NCI-H82 (cell line): ENCODE data around the gene CD40.
A peak's percentile ranks its signal among the peaks of the same experiment; 100 is the strongest.

Experiments
- DNase-seq: peaks from one replicate; lab custom pipeline; 2025; lab: John Stamatoyannopoulos, UW

Gene CD40

DNA sequence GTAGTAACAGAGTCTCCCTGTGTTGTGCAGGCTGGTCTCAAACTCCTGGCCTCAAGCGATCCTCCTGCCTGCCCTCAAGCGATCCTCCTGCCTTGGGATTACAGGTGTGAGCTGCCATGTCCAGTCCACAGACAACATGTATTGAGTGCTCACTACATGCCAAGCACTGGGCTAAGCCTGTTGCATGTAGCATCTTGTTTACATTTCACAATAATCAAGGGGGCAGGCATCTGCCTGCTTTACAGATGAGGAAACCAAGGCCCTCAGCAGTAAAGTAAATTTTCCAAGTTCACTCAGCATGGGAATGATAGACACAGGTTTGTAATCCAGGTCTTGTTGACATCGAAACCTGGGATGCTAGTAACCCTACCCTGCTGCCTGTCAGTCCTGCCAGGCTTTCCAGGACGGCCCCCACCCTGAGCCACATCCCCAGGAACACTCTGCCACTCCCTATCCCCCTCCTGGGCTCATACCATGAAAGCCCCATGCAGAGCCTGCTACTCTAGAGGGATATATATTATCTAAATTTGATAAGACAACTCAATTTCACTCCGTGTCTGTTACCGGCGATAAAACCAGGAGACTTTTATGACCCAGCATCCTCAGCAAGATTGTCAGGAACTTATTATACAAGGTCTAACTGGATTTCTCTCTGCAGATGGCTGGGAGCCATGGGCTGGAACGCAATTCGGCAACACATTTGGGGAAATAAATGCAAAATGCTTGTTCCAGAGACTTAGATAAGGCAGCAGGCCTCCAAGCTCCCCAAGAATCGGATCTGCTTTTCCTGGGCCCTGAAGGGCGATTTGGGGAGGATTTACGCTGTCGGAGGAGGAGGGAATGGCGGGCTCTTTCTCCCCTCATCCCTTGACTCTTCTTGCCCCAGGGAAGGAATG is 30.4 kb downstream of the CD40 start:
- no peak for DNase-seq

DNA sequence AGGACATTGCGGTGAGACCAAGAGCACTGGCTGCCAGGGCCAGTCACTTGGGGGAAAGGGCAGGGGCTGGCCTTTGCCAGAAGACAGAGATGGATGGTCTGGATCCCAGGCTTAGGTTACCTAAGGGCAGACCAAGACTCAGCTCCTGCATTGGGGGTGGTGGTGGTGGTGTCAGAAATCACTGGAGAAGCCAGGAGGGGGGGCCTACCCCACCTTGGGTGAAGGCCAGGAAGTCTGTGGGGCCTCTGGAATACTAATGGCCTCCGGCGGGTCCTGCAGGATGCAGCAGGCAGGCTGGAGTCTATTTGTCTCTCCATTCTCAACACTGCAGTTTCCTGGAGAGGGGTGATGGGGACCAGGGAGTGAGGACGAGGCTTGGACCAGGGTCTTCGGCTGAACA is 32.8 kb downstream of the CD40 start:
- no peak for DNase-seq

DNA sequence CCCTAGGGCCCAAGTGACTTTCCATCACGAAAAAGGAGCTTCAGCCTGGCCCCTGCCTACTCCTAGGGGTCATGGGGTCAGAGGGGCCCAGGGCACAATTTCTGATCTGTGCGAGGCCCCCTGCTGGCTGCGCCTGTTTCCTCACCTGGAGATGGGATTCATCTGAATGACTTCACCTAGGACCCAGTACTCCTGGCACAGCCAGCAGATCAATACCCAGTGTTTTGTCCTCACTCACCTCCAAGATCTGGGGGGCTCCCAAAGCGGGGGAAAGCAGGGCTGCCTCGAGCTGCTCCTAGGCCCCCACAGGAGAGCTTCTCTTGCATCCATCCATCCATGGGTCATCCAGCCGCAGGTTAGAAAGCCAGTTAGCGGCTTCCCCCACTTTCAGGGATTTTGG is 33.8 kb downstream of the CD40 start:
- peak; percentile 50 for DNase-seq

DNA sequence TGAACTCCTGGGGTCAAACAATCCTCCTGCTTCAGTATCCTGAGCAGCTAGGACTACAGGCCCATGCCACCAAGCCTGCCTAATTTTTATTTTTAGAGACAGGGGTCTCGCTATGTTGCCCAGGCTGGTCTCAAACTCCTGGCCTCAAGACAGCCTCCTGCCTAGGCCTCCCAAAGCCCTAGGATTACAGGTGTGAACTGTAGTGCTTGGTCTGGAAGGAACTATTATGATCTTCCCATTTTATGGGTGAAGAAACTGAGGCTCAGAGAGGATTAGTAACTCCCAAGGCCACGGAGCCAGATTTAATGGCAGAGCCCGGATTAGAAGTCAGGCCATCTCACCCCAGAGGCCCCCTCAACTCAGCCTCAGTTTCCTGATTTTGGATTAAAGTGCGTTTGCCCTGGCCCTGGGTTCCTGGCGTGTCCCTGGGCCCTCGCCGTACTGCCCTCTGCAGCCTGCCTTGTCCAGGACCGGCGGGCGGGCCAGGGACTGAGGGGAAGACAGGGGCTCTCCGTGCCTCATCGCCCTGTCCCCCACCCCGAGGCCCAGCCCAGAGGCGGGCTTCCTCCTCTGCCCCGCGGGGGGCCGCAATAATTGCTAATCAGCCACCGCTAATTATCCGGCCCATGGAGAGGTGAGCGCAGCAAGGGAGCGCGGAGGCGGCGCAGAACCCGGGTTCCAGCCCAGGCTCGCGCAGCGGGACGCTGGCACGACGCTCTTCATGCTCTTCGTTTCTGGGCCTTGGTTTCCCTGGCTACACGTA is 34.9 kb downstream of the CD40 start:
- DNase-seq = no peak

DNA sequence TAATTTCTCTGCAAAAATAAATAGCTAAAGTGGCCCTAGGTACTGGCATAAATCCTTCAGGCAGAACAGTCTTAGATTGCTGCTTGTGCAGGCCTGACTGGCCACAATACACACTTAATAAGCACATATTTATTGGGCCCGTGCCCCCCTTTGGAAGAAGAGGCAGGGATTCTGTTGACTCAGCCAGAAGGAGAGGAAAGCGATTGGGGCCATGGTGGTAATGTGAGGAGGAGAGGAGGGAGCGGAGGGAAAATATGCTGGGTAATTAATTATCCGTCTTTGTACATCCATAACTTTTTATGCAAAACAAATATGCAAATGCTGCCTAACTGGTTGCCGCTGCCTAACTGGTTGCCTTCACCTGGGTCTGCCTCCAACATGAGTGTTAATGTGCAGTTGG is 36.2 kb downstream of the CD40 start:
- DNase-seq = no peak

DNA sequence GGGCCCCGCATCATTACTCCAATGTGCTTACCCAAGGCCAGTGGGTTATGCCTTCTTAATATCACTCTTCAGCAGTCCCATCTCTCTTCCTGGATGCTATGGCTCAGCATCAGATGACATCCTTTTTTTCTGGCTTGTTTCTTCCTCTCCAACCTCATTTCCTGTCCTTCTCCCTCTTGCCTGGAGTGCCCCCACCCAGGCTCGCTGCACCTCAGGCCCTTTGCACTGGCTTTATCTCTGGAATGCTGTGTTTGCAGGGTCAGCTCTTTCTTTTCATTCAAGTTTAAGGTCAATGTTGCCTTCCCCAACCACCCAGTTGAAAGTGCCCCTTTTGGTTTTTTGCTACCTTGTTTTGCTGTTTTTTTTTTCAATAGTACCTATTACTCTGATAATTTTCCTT is 36.7 kb downstream of the CD40 start:
- no peak for DNase-seq

DNA sequence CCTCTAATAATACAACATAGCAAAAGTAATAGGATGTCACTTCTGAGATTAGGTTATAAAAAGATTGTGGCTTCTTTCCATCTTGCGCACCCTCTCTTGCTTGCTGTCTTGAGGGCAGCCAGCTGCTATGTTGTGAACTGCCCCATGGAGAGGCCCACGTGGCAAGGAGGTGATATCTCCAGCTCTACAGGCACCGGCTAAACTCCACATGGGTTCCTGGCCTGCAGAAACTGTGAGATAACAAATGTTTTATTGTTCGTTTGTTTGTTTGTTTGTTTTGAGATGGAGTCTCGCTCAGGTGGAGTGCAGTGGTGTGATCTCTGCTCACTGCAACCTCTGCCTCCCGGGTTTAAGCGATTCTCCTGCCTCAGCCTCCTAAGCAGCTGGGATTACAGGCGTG is 38.0 kb downstream of the CD40 start:
- no peak for DNase-seq

DNA sequence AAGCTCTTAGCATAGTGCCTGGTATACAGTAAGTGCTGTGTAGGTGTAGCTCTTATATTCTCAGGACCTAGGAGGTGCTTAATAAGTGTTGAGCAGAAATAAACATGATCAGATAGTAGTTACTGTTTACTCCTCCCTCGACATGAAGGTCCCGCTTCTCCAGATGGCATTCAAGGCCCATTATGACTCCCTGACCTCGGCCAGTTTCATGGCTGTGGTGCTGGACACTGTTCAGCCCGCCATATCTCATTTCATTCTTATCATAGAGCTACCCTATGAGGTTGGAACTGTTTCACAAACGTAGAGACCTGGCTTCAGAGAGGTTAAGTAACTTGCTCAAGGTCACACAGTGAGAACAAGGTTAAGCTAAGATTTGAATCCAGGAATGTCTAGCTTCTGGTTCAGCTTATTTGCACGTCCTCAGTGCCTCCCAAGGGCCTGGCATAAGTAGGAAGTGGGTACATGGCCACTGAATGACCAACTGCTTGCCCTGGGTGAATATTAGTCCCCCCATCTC is 39.0 kb downstream of the CD40 start:
- DNase-seq = no peak

DNA sequence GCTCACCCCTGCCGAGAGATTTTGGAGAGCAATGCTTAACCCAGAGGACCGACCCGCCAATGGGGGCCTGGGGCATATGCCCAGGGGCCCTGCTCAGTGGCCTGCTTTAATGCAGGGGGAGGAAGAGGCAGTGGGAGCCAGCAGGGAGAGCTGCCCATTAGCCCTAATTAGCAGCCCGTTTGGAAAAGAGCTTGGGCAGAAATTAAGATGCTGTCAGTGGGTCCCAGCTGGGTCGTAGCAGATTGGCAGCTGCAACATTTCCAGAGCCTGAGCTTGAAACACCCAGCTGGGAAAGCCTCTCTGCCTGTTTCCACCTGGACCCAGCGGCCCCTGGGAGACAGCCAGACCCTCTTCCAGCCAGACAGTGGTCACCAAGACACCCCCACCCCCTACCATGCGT is 39.5 kb downstream of the CD40 start:
- peak; percentile 90 for DNase-seq

DNA sequence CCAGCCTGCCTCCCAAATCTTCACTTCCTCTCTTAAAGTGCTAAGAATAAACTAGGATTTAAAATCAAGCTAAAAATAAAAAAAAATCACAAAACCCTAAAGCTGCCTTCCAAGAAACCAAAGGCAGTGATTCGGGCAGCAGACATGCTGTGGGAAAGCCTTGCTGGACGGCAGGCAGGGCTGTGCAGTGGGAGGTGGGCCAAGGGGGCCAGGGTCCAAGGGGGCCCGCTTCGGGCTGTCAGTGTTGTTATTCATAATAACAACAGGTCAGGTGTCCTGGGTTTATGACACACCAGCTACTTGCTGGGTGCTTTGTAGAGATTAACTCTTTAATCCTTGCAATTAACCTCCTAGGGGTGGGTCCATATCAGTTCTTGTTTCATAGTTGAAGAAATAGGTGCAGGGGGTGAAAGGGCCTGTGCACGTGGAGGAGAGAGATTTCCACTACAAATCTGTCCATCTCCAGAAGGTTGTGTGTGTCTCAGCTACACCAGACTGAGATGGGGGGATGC is 40.4 kb downstream of the CD40 start:
- DNase-seq = peak; percentile 91

DNA sequence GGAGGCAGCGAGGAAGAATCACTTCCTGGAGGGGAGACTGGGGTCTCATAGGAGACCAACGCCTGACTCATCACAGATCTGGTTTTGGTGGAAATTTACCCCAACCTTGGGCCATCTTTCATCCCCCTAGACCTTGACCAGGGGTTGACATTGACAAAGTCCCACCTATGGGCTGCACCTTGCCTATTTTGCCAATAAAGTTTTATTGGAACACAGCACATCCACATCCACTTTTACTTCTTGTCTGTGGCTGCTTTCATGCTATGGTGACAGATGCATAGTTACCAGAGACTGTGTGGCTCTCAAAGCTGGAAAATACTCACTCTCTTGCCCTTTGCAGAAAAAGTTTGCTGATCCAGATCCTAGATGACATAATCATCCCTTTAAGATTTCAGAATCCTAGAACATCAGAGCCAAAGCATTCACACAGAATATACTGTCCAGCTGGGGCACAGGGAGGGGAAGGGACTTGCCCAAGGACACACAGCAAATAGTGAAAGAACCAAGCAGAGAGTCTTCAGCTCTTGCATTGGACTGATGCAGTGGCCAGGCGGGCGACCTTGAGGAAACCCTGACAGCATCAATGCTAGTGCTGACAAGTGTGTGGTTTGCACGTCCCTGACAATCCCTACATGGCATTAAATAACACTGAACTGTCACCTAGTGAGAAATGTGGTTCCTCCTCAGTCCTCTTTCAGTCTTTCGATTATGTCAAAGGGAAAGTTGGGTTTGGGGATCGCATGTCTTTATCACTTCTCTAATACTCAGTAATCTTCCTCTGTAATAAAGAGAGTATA is 41.2 kb downstream of the CD40 start:
- DNase-seq = no peak

DNA sequence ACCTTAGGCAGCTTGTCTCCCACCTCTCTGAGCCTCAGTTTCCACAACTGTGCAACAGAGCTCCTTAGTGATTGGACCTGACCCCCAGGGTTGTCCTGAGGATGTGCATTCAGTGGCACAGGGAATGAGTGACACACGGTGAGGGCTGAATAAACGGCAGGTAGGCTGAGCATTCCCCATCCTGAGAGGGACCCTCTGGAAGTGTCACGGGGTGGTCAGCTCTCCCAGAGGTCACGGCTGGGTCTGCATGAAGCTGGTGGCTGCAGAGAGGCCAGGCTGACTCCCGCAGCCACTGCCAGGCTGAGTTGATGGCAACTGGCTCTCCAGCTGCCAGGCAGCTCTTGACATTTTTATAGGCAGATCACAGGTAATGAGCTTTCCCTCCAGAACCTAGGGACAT is 42.5 kb downstream of the CD40 start:
- peak; percentile 56 for DNase-seq

DNA sequence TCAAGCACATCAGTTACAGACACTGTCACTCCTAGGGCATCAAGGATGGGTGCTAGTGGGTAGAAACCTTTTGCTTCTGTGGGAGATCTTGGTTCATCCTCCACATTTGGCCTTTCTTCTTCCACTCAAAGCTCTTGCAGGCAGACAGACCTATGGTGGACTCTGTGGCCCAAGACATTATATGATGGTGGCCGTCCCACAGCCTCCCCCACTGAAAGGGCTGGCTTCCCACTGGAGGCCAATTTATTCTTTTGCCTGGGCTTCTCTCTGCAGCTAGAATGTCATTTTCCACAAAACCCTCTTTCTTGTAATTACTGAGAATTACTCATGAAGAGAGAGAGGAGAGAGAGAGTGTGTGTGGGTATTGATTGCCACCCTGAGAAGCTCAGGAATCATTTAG is 43.8 kb downstream of the CD40 start:
- no peak for DNase-seq

DNA sequence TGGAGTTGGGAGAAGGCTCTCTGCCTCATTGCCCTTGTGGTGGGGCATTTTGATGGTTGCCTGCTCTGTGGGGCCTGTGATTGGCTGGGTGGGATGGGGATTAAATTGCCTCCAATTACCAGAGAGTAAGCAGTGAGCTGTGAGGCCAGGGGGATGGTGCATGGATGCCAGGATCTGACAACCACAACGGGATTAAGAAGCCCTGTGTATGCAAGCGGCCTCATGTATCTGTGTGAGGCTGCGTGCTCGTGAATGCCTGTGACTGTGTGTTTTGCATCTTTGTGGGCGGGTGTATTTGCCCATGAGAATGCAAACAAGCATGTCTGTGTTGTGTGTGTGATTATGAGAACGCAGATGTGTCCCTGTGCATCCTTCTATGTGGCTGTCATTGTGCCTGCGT is 46.1 kb downstream of the CD40 start:
- peak; percentile 97 for DNase-seq

DNA sequence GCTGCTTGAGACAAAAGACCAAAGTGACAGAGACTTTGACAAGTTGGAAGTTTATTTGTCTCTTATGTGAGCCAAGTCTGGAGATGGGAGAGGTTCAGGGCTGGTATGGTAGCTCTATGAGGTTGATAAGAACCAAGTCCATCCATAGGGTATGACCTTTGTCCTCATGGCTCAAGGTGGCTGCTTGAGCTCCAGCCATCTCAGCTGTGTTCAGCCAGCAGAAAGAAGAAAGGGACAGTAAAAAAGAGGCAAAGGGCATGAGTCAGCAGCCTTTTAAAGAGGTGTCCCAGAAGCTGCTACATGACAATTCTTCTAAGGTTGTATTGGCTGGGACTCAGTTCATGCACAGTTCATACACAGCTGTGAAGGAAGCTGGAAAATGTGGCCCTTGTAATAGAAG is 49.0 kb downstream of the CD40 start:
- DNase-seq = no peak

DNA sequence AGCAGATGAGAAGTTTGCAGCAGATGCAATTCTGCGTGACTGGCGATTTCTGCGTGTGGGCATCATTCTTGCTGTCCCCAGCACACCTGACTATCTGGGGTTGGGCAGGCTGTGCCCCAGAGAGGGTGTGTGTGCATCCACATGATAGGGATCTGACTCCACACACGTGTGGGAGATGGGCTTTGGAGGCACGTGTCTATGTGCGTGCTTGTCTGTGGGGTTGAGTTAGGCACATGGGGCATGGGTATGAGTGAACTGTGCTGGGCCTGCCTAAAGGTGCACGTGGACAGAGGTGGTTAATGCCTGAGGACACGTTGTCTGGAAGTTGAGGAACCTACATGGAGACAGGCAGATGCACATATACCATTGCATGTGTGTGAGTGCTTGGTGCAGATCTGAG is 50.3 kb downstream of the CD40 start:
- no peak for DNase-seq

DNA sequence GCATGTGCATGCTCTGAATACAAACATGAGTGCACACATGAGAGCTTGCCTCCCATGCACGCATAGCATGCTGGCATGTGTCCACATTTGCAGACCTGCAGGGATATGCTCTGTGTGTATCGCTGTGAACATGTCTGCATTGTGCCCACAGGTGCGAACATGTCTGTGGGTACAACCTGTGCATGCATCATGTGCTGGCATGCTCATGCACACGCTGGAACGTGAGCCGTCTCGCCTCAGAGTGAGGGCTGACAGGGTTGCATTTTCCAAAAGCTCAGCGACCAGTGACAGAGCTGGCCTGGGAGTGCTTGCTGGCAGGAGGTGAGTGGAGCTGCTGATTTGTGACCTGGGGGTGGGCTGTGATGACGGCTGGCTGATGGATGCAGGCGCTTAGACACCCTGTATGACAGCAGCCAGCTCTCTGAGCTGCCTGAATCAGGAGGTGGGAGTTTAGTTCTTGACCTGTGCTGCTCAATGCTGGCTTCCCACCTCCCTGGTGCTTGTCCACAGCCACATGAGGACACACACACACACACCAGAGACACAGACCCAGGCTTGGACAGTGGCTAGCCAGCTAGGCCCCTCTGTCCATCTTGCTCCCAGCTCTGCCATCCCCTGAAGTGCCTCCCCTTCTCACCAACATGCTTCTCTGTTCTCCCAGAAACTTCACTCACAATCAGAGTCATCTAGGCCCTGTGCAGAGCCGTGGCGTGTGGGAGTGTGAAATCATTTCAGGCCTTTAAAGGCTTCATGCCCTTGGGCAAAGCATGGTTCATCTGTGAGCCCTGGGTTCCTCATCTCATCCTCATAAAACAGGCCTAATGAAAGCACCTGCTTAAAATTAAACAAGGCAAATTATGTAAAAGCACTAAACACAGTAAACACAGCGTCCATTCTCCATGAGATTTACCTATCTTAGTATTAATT is 51.4 kb downstream of the CD40 start:
- DNase-seq = peak; percentile 31

DNA sequence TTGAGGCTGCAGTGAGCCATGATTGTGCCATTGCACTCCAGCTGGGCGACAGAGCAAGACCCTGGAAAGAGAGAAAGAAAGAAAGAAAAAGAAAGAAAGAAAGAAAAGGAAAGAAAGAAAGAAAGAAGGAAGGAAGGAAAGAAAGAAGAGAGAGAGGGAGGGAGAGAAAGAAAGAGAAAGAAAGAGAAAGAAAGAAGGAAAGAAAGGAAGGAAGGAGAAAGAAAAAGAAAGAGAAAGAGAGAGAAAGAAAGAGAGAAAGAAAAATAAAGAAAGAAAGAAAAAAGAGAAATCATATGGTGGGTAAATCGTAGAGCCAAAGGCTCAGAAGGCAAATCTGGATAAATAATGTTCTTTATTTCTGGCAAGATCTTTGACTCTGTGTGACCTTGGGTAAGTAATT is 53.4 kb downstream of the CD40 start:
- no peak for DNase-seq

DNA sequence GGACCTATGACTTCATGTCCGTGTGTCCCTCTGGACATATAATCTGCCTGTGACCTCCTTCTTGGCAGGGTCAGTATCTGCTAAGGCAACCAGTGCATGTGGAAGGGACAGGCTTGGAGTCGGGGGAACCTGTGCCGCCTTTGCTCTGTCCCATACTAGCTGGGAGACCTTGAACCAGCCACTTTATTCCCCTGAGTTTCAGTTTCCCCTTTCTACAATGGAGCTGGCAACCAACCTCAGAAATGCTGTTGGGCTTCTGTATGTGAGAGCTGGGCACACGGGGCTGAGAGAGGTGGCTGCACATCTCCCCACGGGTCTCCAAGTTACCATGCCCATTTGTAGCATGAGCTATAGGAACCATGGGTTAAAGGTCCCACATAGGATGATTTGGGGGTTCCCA is 53.8 kb downstream of the CD40 start:
- no peak for DNase-seq

DNA sequence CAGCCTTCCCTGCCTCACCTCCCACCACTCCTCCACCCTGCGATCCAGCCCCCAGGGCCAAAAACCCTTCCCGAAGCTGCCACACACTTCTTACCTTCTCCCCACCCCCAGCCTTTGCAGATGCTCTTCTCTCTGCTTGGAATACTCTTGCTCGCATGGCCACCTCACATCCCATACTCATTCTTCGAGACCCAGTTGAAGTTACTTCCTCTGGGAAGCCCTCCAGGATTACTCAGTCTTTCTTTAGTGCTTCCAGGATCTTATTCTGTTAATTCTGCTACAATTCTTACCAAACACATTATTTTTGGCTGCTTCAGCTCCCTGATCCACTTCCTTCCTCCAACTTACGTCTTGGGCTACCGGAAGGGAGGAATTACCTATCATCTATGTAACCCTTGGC is 54.3 kb downstream of the CD40 start:
- no peak for DNase-seq

DNA sequence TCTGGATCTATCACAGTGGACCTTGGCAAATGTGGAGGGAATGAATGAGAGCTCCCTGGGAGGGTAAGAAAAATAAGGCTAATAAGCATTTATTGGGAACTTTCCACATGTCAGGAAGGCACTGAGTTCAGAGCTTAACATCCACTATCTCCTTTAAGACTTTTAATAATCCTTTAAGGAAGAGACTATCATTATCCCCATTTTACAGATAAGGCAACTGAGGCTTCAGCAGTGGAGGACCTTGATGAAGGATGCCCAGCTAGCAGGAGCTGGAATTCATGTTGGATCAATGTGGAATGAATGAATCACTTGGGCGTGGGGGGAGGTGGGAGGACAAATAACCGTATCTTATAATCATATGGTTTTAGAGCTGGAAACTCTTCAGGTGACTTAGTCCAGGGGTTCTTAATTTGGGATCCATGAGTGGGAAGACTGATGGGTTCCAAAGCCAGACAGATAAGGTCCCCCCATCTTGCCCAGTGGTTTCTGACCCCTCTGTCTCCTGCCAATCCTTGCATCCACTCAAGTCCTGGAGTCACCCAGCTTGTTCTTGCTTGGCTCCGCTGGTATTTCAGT is 54.9 kb downstream of the CD40 start:
- no peak for DNase-seq
